IPS-NIHi11 (cell line): Measurements from ENCODE around the gene AXIN2.

Experiments used
- DNase-seq: peaks from one replicate; pipeline ENCODE4 v3.0.0; 2012; ENCODE audit warnings: mixed read lengths, low spot score

The AXIN2 gene

DNA sequence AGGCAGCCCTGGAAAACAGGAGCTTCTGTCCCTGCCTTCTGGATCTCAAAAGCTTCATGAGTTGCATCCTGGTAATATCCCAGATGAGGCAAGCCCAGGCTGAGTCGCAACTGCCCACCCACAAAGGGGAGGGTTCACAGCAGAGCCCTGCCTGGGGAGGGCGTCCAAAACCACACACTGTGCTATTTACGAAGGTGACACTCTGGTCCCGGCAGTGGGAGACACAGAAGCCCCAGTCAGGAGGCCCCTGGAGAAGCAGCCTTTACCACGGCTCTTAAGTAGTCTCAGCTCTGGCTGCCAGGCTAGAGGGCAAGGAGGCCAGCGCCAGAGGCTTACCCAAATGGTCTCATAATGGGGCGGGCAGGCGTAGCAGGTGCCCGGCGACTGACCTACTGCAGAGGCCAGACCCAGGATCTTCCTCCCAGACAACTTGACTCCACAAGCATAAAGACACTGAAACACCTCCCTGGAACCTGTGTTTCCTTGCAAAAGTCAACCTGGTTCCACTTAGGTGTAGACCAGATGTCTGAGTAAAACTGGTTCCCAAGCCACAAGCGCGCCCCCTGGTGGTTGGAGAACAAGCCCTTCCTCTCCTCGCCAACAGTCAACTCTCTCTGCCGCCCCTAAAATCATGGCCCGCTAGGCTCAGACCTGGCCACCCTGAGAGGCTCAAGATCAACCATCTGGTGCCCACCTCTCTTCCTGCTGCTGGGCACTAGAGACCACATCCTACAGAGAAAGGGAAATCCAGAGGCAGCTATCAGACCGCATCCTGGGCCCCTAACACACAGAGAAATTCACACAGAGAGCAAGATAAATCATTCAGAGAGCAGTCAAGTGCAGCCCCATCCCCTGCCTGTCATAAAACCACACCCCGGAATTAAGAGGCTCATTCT, 5.2 kb downstream of the AXIN2 start:
- DNase-seq, result peak; percentile 72

DNA sequence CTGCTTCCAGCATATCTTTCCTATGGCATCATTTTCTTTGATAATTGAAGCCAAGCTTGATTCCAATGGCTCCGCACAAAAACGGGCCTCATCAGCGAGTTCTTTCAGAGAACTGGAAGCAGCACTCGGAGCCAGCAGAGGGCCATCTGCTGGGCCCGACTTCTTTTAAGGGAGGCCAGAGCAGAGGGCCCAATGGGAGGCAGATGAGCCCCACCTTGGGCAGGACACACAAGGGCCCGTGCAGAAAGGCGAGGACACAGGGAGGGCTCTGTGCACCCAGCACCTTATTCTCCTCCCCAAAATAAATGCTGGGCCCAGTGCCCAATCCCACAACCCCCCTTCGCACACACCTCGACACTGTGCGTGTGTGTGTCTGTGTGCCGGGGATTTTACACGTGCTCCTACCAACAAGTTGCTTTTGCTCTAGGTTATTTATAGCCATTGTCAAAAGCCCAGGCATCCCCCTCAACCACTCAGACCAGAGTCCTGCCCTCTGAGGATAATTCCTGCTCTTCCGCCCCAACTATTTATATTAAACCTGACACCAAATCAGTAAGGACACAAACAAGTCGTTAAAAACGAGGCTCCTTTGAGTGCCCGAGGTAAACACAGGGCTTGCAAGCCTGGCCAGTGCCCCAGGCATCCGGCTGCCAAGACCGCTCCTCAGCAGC, 6.8 kb downstream of the AXIN2 start:
- no peak for DNase-seq

GRCh38 chr17:65553646-65554552, 7.5 kb downstream of the AXIN2 start:
- DNase-seq, result no peak

- no peak for DNase-seq
Measured at GRCh38 chr17:65553009-65553645, 8.3 kb downstream of the AXIN2 start.

GRCh38 chr17:65552214-65552613, 9.2 kb downstream of the AXIN2 start:
- no peak for DNase-seq

GRCh38 chr17:65551267-65552040, 10.0 kb downstream of the AXIN2 start:
- DNase-seq, result no peak

DNA sequence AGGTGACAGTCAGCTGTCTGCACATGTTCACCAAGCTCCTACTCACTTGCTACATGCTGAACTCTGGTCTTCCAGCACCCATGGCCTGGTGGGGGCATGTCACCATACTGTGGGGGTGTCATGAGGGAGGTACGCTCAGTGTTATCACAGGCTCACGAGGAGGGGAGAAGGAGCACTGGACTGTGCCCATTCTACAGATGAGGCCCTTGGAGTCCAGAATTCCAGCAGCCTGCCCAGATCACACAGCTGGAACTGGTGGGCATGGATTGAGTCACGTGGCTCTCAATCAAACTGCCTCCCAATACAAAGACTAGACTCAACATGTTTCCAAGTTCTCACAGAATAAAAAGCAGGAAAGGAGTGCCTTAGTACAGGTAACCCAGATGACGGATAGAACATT, 10.7 kb downstream of the AXIN2 start:
- no peak for DNase-seq

GRCh38 chr17:65550075-65550662, 11.3 kb downstream of the AXIN2 start:
- DNase-seq, result peak; percentile 33

DNA sequence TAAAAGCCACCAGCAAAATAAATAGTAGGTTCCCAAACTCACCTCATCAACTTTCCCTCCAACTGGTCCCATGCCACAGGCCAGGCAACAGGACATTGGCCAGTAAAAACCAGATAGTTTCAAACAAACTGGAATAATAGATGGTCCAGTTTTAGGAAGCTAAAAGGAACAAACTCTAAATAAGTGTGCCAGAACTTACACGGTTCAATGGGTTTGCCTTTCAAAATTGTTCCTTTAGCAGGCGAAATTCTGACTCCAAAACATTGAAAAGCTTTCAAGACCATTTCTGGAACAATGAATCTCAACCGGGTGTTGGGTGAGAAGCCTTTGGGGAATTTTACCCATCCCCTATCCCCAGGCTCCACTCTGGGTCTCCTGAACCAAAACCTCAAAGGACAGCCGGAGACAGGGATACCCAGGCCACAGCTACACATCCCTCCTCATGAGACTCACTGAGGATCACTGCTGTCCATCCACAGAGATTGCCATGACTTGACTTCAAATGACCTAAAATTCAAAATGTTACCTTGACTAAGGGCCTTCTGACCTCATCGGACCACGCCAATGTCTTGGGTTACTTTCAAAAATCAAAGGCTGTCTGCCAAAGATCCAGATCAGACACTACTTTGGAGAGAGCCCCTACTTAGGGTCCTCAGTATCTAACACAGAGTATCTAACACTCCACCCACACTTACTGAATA, 13.0 kb downstream of the AXIN2 start:
- DNase-seq, result no peak

GRCh38 chr17:65547253-65547670, 14.2 kb downstream of the AXIN2 start:
- no peak for DNase-seq

DNA sequence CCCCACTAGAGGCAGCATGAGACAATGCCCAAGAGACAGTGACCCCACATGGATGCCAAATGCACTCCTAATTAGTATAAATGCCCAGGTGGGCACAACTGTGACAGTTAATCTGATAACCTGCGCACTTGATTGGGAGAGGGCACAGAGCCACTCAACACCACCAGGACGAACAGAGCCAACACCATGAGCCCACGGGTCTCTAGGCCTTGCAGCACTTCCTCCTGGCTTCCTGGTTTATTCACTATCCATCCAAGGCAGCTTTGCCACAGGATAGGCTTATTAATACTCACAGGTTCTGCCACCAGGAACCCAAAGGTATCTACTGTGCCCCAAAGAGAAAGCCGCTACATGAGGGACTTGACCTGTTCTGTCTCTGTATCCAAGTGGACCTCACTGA, 14.9 kb downstream of the AXIN2 start:
- DNase-seq, result no peak

DNA sequence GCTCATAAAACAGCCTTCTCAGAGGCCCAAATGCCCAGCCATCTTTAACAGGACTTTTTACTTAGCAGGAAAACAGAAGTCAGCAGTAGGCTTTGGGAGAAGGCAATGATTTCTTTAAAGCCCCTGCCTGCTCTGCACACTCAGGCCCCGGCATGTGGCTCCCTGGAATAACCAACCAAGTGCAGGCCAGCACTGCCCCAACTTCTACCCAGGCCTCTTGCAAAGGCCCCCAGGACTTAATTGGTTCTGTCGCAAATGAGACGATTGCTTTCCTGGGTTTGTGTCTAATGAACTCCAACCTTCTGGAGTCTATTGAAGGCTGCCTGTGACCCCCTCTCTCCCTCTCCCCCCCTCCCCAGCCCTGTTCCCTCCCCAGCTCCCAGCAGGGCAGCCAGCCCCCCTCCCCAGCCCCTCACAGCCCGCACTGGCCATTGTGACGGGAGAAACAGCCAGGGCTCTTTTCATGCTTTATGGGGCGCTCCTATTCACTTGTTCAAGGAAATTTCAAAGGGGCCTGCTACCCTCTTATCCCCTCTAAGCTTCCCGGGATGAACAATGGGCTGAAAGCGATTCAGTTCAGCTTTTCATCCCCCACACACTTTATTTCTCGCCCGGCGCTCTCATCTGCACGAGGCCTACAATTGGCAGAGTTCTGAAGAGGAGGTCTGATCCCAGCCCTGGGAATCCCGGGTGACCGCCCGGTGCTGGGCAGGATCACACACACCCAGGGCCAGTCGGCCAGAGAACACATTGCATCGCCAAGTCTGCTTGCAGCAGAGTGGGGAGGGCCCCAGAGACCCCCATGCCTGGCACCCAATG, 15.5 kb downstream of the AXIN2 start:
- DNase-seq, result no peak

GRCh38 chr17:65544672-65545071, 16.8 kb downstream of the AXIN2 start:
- no peak for DNase-seq

DNA sequence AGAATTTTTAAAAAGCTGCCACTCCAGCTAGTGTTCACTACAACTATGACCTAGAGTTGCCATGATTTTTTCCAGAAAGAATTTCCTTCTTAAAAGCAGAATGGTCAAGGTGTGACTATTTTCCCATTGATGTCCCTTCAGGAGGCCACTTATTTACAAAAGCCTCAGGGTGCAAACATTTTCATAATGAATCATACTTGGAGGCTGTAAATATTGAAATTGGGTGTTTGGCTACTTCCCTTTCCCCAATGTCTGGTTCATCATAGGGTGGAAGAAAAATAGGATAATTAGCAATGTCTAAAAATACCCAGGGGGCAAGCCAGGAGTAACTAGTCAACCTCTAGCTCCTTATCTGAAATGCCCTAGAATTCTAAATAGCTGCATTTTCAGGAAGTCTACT, 18.8 kb downstream of the AXIN2 start:
- DNase-seq, result no peak

GRCh38 chr17:65542067-65542466, 19.4 kb downstream of the AXIN2 start:
- DNase-seq, result no peak

- no peak for DNase-seq
Measured at GRCh38 chr17:65541453-65541852, 20.0 kb downstream of the AXIN2 start.

- DNase-seq, result no peak
Measured at GRCh38 chr17:65539630-65540266, 21.7 kb downstream of the AXIN2 start.

GRCh38 chr17:65538675-65539529, 22.5 kb downstream of the AXIN2 start:
- DNase-seq, result no peak
